Activated naive CD4-positive, alpha-beta T cell treated with Interleukin-2 at 50 U/mL for 16 hours (primary cell): ENCODE data around the gene ZNF532.

Experiments used
- DNase-seq: peaks from one replicate; pipeline ENCODE4 v3.0.0-alpha.2; 2020

ZNF532 gene

GRCh38 chr18:58871514-58872420 lies 7.1 kb downstream of the ZNF532 start:
- DNase-seq, result no peak

GRCh38 chr18:58878640-58879039 lies 14.0 kb downstream of the ZNF532 start:
- DNase-seq, result no peak

GRCh38 chr18:58881477-58881876 lies 16.8 kb downstream of the ZNF532 start:
- DNase-seq, result no peak

DNA sequence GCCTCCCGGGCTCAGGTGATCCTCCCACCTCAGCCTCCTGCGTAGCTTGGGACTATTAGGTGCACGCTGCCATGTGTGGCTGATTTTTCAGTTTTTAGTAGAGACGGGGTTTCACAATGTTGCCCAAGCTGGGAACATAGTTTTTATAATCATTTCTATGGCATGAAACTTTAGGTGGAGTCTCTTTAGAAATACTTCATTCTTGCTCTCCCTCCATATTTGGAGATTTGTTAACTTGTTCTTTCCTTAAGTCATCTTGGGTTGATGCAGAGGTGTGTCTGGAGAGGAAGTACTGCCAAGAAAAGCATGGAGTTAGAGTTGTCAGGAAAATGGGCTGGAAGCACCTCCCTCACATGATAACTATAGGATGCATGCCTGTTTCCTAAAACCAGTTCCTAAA lies 17.4 kb downstream of the ZNF532 start:
- DNase-seq, result no peak

DNA sequence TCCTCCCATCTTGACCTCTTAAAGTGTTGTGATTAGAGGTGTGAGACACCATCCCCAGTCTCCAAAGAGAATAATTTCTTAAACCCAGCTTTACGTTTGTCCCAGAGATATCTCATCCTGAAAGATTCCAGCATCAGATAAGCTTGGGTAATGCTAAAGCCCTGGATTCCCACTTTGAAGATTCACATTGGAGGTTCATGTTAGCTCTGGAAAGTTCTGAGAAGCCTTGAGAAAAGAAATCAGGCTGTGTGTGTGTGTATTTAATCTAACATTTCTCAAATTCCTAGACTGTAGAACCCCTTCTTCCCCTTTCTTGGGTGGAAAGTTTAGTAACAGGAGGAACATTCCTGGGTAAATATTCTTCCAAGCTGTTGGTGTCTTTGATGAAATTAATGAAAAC lies 18.0 kb downstream of the ZNF532 start:
- no peak for DNase-seq

DNA sequence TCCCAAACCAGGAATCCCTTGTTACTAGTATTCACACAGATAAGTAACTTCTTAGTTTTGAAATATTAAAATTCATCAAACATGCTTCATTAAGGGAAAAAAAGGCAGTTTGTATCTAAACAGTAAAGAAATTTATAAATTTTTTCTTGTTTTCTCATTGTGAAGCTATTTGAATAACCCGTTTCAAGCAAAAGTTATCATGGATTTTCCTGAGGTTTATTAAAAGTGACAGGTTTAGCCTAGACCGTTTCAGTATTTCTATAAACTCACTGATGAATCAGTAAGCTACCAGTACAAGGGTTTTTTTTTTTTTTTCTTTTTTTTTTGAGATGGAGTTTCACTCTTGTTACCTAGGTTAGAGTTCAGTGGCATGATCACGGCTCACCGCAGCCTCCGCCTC lies 20.0 kb downstream of the ZNF532 start:
- no peak for DNase-seq

GRCh38 chr18:58886431-58886830 lies 21.8 kb downstream of the ZNF532 start:
- DNase-seq, result no peak

- no peak for DNase-seq
These were observed 22.4 kb downstream of the ZNF532 start for GRCh38 chr18:58886864-58887612.

- no peak for DNase-seq
These were observed 22.9 kb downstream of the ZNF532 start for GRCh38 chr18:58887613-58887963.

GRCh38 chr18:58891776-58892175 lies 27.1 kb downstream of the ZNF532 start:
- no peak for DNase-seq

GRCh38 chr18:58892488-58892887 lies 27.8 kb downstream of the ZNF532 start:
- DNase-seq, result no peak

DNA sequence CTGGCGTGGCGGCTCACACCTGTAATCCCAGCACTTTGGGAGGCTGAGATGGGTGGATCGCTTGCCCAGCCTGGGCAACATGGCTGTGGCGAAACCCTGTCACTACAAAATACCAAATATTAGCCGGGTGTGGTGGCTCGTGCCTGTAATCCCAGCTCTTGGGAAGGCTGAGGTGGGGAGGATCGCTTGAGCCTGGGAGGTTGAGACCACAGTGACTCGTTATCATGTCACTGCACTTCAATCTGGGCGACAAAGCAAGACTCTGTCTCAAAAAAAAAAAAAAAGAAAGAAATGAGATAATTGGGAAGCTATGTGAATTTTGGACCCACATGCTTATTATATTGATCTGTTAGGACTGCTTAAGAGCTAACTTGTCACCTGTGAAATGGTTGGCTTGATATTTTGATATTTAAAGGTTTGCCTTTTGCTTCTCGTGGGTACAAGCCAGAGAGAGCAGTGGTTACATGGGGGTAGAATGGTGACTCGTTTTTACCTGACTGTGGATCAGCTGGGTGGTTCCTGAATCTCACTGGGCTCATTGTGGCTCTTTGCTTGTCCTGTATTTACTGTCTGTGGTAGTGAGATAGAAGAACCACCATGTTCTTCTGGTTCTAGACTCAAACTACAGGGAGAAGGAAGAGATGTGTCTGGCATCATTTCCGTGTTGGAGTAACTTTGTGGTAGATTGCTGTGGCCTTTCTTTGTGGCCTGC lies 28.9 kb downstream of the ZNF532 start:
- DNase-seq, result no peak

- no peak for DNase-seq
These were observed 30.3 kb downstream of the ZNF532 start for GRCh38 chr18:58894930-58895329.

DNA sequence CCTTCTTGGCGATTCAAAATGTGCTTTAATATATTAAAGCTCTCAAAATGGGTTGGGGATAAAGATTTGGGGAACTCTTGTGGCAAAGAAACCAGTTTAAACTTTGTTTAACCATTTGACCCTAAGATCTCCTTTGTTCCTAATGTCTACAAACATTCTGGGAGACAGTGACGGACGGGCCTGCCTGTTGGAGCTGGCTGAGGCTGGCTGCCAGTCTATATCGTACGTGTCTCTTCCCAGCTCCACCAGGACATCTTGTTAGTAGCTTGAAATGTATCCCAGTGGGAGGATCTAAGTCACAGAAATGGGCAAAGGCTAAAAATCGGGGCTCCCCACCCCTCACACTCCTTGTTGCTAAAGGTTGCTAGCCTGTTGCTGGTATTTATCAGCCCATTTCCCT lies 30.7 kb downstream of the ZNF532 start:
- DNase-seq, result no peak

- DNase-seq, result no peak
These were observed 31.6 kb downstream of the ZNF532 start for GRCh38 chr18:58896268-58896667.

- no peak for DNase-seq
These were observed 32.2 kb downstream of the ZNF532 start for GRCh38 chr18:58896734-58897508.

DNA sequence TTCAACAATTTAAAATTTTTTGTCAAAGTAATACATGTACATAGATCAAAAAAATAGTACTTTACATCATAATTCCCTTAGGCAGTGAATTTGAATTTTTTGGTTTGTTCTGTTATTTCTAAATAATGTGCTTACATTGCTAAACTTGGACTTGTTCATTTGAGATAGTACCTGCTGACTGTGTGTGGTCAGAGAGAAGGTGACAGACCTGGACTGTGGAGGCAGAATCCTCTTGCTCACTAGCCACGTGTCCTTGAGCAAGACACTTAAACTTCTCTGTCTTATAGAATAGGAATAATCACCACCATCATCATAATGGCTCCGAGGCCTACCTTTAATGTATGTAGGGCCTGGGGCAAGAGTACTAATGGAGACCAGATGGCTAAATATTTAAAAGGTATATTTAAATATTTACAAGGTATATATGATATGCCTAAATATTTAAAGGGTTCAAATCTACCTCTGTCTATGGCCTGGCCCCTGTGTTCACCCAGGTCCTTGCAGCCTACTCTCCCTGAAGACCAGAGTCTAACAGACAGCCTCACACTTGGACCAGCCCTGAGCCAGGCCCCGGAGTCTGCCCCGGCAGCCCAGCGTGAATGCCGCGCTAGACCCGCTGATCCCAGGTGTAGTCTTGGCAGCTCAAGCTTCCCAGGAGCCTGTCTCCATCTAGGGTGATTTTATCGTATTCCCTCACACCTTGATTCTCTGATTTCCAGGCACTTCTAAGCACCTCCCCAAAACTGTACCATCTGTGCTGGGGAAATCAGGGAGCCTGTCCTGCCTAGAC lies 33.5 kb downstream of the ZNF532 start:
- DNase-seq, result no peak

- no peak for DNase-seq
These were observed 35.5 kb downstream of the ZNF532 start for GRCh38 chr18:58900015-58900649.

DNA sequence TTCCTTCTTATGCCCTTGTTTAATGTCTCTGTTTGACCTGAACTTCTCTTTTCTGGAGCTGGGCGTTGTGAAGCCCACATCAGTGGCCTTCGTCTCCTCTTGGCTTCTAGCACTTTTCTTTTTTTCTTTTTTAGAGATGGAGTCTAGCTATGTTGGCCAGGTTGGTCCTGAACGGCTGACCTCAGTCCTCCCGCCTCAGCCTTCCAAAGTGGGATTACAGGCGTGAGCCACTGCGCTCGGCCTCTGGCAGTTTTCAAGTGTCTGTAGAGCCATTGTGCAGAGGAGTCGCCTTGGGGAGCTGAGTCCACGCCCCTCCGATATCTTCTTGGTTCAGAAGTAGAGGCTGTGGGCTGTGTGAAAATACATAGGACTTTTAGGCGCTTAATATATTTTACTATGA lies 36.5 kb downstream of the ZNF532 start:
- DNase-seq, result no peak

DNA sequence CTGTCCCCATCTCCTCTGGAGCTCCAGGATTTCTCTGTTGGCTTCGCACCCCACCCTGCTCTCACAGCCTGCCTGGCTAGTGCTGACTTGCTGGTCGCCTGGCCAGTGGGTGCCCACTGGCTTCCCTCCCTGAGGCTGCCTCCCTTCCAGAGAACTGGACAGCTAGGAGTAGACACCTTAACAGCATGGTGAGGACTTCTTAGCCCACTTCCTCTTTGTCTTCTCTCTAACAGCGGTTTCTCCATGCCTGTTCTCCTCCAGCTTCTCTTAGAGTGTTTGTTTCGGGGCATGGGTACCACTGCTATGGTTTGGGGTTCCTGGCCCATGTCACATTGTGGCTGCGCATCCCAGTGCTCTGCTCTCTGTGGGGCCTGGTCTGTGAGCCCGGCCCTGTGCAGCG lies 37.1 kb downstream of the ZNF532 start:
- DNase-seq, result no peak

DNA sequence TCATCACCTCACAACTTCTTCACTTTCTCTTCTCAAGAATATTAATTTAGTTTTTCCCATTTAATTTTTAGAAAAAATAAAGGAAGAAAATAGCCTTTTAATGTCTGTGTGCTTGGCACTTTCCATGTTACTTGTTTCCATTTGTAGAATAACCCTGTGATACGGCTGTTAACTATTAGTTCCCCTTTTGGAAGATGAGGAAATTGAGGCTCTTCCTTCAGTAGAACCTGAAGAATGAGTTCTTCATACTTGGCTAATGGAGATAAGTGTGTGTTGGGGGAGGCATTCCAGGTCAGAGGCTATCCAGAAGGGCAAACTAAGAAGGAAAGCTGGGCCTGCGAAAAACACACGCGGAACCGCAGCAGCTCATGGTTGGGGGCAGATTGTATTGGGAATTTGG lies 38.3 kb downstream of the ZNF532 start:
- no peak for DNase-seq

DNA sequence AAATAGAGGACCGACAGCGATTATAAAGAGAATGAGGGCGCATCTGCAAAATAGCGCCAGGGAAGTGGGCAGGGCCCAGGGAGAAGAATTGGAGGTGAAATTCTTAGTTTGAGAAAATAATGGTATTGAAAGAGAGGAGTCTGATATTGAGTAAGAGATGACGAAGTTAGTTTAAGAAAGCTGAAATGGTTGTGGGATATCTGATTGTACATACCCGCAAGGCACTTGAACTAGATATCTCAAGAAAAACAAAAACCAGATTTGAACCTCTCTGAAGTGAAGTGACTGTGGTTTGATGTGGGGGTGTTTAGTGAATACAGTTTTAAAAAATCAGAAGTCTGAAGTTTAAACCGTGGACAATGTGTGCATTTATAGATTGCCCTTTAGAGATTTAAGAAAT lies 38.9 kb downstream of the ZNF532 start:
- no peak for DNase-seq
